Ascending aorta (tissue), 2 donors: ENCODE results near the gene L3MBTL3. TPM values are rescaled to one million over a fixed set of nuclear protein-coding genes. Genes with fewer than 3 reads are reported as not detected.

Experiments used
- DNase-seq, 2 donors: peaks; one replicate each; pipeline ENCODE4 v3.0.0-alpha.2; 2019; ENCODE audit warnings: low spot score in 2 of 2
- H3K27ac ChIP-seq, 2 donors: fragments of 200-600 bp; sonication (generic); one replicate each; pipeline ENCODE4 v1.5.1; 2016 to 2017; ENCODE audit warnings: mild to moderate bottlenecking in 1 of 2
- H3K27me3 ChIP-seq: fragments of 200-600 bp; sonication (generic); one replicate; pipeline ENCODE4 v1.5.1; 2017
- H3K36me3 ChIP-seq, 2 donors: fragments of 200-600 bp; sonication (generic); one replicate each; pipeline ENCODE4 v1.5.1; 2016
- H3K4me1 ChIP-seq, 2 donors: fragments of 200-600 bp; sonication (generic); one replicate each; pipeline ENCODE4 v1.5.1; 2016 to 2017; ENCODE audit warnings: mild to moderate bottlenecking in 1 of 2
- H3K4me3 ChIP-seq, 2 donors: fragments of 200-600 bp; sonication (generic); one replicate each; pipeline ENCODE4 v1.5.1; 2016 to 2017; ENCODE audit warnings: mild to moderate bottlenecking in 1 of 2
- H3K9me3 ChIP-seq, 2 donors: fragments of 200-600 bp; sonication (generic); one replicate each; pipeline ENCODE4 v1.5.1; 2016
- CTCF ChIP-seq, 3 experiments: fragments of 200-600 bp in 2 of 3; fragments of 450-650 bp in 1 of 3; sonication (generic) in 2 of 3; IDR thresholded peaks; one replicate each; pipeline ENCODE4 v1.5.1; 2016 to 2019; ENCODE audit warnings: antibody characterized with exemption in 3 of 3, mild to moderate bottlenecking in 1 of 3, moderate library complexity in 1 of 3
- intact Hi-C: fragments of 100-400 bp; cut with DNase I; formaldehyde crosslinking; loops from one replicate; pipeline ENCODE4 v1.15.1; 2023
- total RNA-seq: library from RNA; depleted of rRNA; stranded (reverse); fragments of >200 nt; gene quantifications from one replicate; pipeline ENCODE4 v1.1.0, GENCODE V29; 2016

L3MBTL3 gene
- total RNA-seq, 1 donor from 2014 or later, result 2.0 TPM

- Histone ChIP-seq H3K27ac (no peak overlapping the region), H3K4me3 (no peak overlapping the region), H3K36me3 (no peaks in the 10 kb centered on the region), H3K27me3 (no peaks in the 10 kb centered on the region), H3K9me3 (no peaks in the 10 kb centered on the region), H3K4me1 (no peaks in the 10 kb centered on the region)
- DNase-seq, result no peak
- intact Hi-C loops, result no loop called here
- TF ChIP-seq CTCF (IDR thresholded peaks at IDR 0.05), result no peak
Measured at GRCh38 chr6:130035211-130035610, 16.8 kb downstream of the L3MBTL3 start.

- Histone ChIP-seq H3K27ac (no peak overlapping the region), H3K27me3 (no peaks in the 10 kb centered on the region), H3K9me3 (no peaks in the 10 kb centered on the region), H3K36me3 (no peaks in the 10 kb centered on the region), H3K4me3 (no peak overlapping the region), H3K4me1 (no peaks in the 10 kb centered on the region)
- DNase-seq, result no peak
- intact Hi-C loops, result no loop called here
- peak in 2 of 3 experiments; percentile 7 to 14 for TF ChIP-seq CTCF (IDR thresholded peaks at IDR 0.05)
Measured at GRCh38 chr6:130037207-130037811, 18.9 kb downstream of the L3MBTL3 start.

- no peak for DNase-seq
- TF ChIP-seq CTCF (IDR thresholded peaks at IDR 0.05), result no peak
- intact Hi-C loops, result no loop called here
- Histone ChIP-seq H3K27me3 (no peaks in the 10 kb centered on the region), H3K36me3 (no peaks in the 10 kb centered on the region), H3K4me1 (no peaks in the 10 kb centered on the region), H3K9me3 (no peaks in the 10 kb centered on the region), H3K4me3 (no peak overlapping the region), H3K27ac (no peak overlapping the region)
Measured at GRCh38 chr6:130041594-130041993, 23.2 kb downstream of the L3MBTL3 start.

GRCh38 chr6:130043344-130043743 is 25.0 kb downstream of the L3MBTL3 start:
- DNase-seq, result no peak
- no peaks in the 10 kb centered on the region for H3K27me3 ChIP-seq
- intact Hi-C loops, result no loop called here
- H3K4me3 ChIP-seq, result no peak overlapping the region
- no peak overlapping the region for H3K27ac ChIP-seq
- H3K4me1 ChIP-seq, result no peaks in the 10 kb centered on the region
- no peaks in the 10 kb centered on the region for H3K9me3 ChIP-seq
- no peak for TF ChIP-seq CTCF (IDR thresholded peaks at IDR 0.05)
- no peaks in the 10 kb centered on the region for H3K36me3 ChIP-seq

GRCh38 chr6:130045622-130046021 is 27.2 kb downstream of the L3MBTL3 start:
- Histone ChIP-seq H3K4me1 (no peaks in the 10 kb centered on the region), H3K27ac (no peak overlapping the region), H3K36me3 (peaks cover under 1 to 2% of the 10 kb centered on the region in 2 donors), H3K9me3 (no peaks in the 10 kb centered on the region), H3K27me3 (no peaks in the 10 kb centered on the region), H3K4me3 (no peak overlapping the region)
- no peak for DNase-seq
- TF ChIP-seq CTCF (IDR thresholded peaks at IDR 0.05), result no peak
- intact Hi-C loops, result no loop called here

- Histone ChIP-seq H3K4me1 (no peaks in the 10 kb centered on the region), H3K4me3 (no peak overlapping the region), H3K36me3 (peaks cover 2 to 11% of the 10 kb centered on the region in 2 donors), H3K9me3 (no peaks in the 10 kb centered on the region), H3K27me3 (no peaks in the 10 kb centered on the region), H3K27ac (no peak overlapping the region)
- intact Hi-C loops, result no loop called here
- no peak for TF ChIP-seq CTCF (IDR thresholded peaks at IDR 0.05)
- no peak for DNase-seq
Measured at GRCh38 chr6:130046671-130047070, 28.3 kb downstream of the L3MBTL3 start.
